ELF-1 (cell line): Measurements from ENCODE around the gene SASH1.
"Not testable (repeated sequence)": the region's sequence is repeated elsewhere in the genome, so short reads cannot be mapped to it uniquely, and the experiment has no call there.

Experiments used
- DNase-seq: peaks from one replicate; pipeline ENCODE4 v3.0.0-alpha.2; 2016; ENCODE audit warnings: low read depth, low spot score

Gene SASH1

DNA sequence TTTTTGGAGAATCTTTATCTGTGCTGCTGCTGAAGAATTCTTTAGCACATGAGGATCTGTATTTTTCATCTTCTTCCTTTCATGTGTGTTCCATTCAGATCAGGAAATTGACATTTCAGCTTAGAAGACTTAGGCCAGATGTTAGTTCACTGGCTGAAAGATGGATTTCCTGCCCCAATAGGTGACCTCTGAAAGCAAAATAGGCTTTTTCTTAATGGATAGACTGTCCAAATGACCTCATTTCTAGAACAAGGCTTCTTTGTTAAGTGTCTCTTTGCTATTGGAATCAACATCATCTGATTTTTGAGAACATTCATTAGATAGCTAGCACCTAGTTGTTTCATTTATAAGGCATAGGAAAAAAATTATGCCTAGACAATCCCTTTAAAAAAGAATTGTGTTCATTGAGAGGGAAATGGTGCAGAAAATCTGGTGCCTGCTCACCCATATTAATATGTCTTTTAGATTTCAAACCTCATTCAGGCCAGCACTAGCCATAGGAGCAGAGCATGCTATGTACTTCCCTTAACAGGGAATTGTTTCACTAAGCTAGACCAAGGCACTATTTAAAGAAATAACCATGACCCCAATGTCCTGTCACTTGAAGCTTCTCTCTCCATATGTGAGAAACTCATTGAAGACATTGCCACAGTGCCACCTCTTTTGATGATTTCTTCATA lies 13.6 kb upstream of the SASH1 start:
- no peak for DNase-seq

- DNase-seq = no peak
These were observed 12.8 kb upstream of the SASH1 start for GRCh38 chr6:148329596-148330381.

DNA sequence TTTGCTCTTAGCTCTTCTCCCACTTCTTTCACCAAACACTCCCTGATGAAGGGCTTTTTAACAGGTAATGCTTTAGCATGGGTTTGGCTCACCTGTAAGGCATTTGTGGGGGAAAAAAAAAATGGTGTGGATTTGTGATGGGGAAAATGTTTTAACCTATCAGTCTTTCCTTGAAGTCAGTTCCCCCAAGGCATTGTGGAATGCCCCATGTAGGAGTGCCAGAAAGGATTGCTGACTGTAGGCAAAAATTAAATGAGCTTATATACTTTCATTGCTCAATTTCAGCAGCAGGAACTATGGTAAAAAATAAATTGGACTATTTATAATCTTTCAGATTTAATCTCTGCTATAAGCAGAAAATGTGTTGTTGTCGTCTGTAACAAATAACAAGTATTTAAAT lies 10.6 kb upstream of the SASH1 start:
- DNase-seq = no peak

GRCh38 chr6:148336901-148337300 lies 5.7 kb upstream of the SASH1 start:
- no peak for DNase-seq

- no peak for DNase-seq
These were observed 2.9 kb upstream of the SASH1 start for GRCh38 chr6:148339766-148340165.

- no peak for DNase-seq
These were observed 1.9 kb upstream of the SASH1 start for GRCh38 chr6:148340586-148341297.

GRCh38 chr6:148342100-148342349 lies 613 bp upstream of the SASH1 start:
- no peak for DNase-seq

GRCh38 chr6:148343047-148343782 lies 577 bp downstream of the SASH1 start:
- DNase-seq = peak; percentile 32

DNA sequence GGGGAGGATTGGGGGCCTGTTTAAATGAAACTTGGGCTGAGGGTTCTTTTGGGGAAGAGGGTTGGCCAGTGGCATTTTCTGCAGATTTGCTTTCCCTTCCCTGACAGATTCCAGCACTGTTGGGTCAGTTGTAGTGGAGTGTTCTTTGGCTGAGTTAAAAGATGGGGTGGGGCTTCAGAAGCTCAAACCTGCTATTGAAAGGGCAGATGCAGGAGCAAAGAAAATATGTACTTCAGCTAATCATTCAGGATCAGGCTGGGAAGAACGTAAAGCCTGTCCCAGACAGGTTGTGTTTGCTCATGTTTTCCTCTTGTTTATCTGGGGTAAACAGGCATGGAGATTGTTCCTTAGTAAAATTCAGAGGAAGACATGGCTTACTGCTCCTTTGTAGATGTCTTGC lies 2.5 kb downstream of the SASH1 start:
- DNase-seq = peak; percentile 49

DNA sequence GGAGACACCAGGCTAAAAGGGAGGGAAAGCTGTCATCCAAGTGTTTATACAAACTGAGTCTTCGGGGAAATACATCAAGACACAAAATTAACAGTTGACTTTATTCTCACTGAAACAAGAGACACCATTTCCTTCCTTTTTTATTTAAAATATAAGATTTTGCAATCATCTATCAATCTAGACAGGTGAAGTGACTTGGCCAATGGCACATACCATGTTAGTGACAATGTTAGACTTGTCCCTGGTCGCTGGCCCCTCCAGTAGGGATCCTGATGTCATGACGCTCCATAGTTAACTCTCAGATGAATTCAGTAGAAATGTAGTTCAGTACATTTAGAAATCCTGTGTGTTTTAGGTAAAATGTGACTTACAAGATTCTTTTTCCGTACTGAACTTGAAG lies 2.9 kb downstream of the SASH1 start:
- no peak for DNase-seq

GRCh38 chr6:148346681-148347440 lies 4.2 kb downstream of the SASH1 start:
- DNase-seq = peak; percentile 23

DNA sequence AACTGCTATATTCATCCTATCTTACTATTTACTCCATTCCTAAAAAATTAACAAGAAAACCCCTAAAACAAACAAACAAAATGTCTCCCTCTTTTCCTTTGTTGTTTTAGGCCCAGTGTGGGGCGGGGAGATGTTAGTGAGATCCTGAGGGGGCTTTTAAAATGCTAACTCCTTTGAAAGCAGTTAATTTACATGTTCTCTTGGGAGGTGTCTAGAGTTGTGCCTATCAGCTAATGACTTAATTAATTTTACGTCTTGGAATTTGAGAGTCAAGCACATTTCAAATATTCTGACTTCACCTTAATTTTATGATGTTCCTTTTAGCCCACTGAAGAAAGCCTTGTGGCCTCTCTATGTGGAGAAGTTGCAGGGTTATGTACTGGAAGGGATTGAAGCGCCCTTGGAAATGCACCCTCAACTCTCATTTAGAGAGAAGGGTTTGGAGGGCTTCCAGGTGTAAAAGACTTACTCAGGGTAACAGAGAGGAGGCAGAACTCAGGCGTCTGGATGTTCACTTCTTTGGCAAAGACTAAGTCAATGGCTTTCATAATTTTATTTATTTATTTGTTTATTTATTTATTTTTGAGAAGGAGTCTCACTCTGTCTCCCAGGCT lies 4.9 kb downstream of the SASH1 start:
- DNase-seq = peak; percentile 42

DNA sequence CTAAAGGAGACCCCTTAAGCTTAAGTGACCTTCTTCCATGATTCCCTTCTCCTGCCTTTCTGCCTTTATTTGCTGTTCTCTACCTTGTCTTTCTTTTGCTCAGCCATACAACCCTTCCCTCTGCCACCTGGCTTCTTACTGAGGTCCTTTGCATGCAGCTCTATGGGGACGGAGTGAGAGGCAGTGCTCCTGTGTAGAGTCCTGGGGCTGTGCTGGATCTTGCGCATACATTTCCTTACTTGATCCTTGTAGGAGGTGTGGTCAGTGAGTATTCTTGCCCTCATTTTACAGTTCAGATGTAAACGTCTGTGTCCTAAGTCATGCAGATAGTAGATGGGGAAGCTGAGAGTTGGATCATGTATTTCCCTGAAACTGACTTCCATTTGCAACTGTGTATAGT lies 5.7 kb downstream of the SASH1 start:
- peak; percentile 61 for DNase-seq

GRCh38 chr6:148348778-148349177 lies 6.1 kb downstream of the SASH1 start:
- DNase-seq = peak; percentile 78

- peak; percentile 65 for DNase-seq
These were observed 6.8 kb downstream of the SASH1 start for GRCh38 chr6:148349466-148349865.

- no peak for DNase-seq
These were observed 8.7 kb downstream of the SASH1 start for GRCh38 chr6:148351309-148351708.

DNA sequence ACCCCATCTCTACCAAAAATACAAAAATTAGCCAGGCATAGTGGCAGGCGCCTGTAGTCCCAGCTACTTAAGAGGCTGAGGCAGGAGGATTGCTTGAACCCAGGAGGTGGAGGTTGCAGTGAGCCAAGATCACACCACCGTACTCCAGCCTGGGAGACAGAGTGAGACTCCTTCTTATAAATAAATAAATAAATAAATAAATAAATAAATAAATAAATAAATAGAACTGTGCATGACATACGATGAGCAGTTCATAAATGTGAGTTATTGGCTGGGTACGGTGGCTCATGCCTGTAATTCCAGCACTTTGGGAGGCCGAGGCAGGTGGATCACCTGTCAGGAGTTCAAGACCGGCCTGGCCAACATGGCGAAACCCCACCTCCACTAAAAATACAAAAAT lies 9.8 kb downstream of the SASH1 start:
- not testable (repeated sequence) for DNase-seq

DNA sequence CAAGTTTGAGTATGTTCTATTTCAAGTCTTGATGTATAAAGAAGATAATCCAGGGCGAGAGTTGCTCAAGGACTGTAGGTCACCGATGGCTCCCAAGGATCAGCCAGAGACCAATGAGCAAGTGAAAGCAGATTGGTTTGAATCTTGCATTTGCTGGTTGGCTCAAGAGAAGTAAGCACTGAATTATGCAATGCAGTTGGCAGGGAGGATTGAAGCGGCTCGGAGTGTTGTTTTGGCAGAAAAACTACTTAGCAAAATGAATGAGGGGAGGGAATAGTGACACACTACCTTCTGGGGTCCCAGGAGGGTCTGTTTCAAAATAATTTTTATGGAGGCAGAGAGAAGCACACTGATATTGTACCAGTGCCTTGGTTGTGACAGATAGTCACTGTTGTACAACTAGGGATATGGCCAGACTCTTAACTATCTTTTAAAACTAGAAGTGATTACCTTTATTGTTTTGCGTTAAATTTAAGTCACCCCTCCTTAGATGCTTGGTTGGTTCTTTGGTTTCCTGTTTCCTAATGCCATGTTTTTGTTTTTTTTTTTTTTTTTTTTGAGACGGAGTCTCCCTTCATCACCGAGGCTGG lies 15.7 kb downstream of the SASH1 start:
- DNase-seq = no peak

DNA sequence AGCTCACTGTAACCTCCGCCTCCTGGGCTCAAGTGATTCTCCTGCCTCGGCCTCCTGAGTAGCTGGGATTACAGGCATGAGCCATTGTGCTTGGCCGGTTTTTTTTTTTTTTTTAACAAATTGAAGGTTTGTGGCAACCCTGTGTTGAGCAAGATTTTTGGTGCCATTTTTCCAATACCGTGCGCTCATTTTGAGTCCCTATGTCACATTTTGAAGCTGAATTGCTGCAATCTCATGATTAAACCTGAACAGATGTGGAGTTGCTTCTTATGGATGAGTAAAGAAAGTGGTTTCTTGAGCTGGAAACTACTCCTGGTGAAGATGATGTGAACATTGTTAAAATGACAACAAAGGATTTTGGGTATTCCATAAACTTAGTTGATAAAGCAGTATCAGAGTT lies 16.6 kb downstream of the SASH1 start:
- no peak for DNase-seq

DNA sequence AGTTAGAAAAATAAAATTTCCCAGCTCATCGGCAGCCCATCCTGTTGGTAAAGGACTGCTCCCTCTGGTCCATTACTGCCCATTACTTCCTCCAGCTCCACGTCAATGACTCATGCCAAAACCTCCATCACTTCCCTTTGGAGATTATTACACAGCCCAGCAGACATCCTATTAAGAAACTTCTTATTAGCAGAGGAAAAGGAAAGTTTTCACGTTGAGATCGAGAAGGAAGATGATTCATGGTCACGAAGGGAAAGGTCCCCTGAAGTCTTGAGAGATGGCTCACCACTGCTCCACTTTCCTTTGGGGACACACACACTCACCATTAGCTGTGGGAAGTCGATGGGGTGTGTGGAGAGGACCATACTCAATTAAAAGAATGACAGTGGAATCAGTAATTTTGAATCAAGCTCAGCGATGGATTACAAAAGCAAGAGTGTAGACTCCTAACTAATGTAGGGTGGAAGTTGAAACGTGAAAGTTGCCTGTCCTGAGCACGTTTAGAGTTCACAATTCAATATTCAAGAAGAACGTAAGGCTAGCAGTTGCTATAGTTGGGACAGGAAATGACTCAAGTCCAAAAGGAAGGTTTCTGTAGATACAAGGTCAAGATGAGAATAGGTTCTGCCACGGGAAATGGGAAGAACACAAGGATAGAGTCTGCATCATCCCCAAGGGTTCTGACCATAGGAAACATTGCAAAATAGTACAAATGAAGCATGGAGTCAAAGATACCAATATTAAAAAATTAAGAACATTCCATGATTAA lies 21.6 kb downstream of the SASH1 start:
- no peak for DNase-seq
